Measurements from ENCODE around the gene PCSK4.

PCSK4 gene

GRCh38 chr19:1491849-1492170 is 1.7 kb upstream of the PCSK4 start:
- in situ Hi-C loops (cut with HindIII; ENCODE audit: low sequenced_read_pairs): no loop called here
- no peak for TF ChIP-seq CTCF (IDR thresholded peaks at IDR 0.05; ENCODE audit: low read depth, low read length, missing control alignments)
- no peak for DNase-seq (ENCODE audit: low read depth)
- no peak overlapping the region for H3K4me3 ChIP-seq (ENCODE audit: low read depth, low read length)

DNA sequence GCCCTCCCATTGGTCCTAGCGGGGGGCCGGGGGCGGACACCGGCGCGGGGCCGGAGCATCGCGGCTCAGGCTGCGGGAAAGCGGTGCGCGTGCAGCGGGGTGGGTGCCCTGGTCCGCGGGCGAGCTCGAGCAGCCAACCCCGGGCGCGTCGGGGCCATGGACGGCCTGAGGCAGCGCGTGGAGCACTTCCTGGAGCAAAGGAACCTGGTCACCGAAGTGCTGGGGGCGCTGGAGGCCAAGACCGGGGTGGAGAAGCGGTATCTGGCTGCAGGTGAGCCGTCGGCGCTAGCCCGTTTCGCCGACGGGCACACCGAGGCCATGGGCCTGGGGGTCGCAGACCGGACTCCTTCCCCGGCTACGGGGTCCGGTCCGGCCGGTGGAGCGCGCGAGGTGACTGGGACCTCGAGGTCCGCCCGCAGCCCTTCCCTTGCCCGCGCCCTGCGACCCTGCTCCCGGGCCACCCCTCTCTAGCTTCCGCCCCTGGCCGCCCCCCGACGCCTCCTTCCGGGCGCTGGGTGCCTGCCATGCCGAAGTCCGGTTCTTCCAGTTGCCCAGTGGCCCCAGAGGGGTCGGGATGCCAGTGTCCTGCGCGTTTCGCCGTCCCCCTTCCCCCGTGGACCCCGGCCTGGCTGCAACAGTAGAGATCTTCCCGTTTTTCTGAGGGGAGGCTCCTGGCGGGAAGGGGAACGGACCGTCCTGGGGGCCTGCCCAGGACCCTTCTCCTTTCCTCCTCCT is 1.1 kb upstream of the PCSK4 start, which contains the start of gene REEP6:
Gene REEP6, plus strand, starts transcription at position 68 of the 735 bp plus-strand sequence. Its CDS starts 89 bp downstream, at position 157.
- H3K4me3 ChIP-seq (ENCODE audit: low read depth, low read length): peak within 1 kb of the TSS; percentile 49
- DNase-seq (ENCODE audit: low read depth): no peak
- TF ChIP-seq CTCF (IDR thresholded peaks at IDR 0.05; ENCODE audit: low read depth, low read length, missing control alignments): no peak
- in situ Hi-C loops (cut with HindIII; ENCODE audit: low sequenced_read_pairs): no loop called here

- in situ Hi-C loops (cut with HindIII; ENCODE audit: low sequenced_read_pairs): no loop called here
- TF ChIP-seq CTCF (IDR thresholded peaks at IDR 0.05; ENCODE audit: low read depth, low read length, missing control alignments): no peak
- DNase-seq (ENCODE audit: low read depth): no peak
- peak overlapping the region; percentile 49 for H3K4me3 ChIP-seq (ENCODE audit: low read depth, low read length)
Observed at GRCh38 chr19:1489463-1490310, 463 bp downstream of the PCSK4 start.

GRCh38 chr19:1488282-1488601 is 1.9 kb downstream of the PCSK4 start:
- no peak for TF ChIP-seq CTCF (IDR thresholded peaks at IDR 0.05; ENCODE audit: low read depth, low read length, missing control alignments)
- no peak overlapping the region for H3K4me3 ChIP-seq (ENCODE audit: low read depth, low read length)
- in situ Hi-C loops (cut with HindIII; ENCODE audit: low sequenced_read_pairs): no loop called here
- DNase-seq (ENCODE audit: low read depth): no peak

DNA sequence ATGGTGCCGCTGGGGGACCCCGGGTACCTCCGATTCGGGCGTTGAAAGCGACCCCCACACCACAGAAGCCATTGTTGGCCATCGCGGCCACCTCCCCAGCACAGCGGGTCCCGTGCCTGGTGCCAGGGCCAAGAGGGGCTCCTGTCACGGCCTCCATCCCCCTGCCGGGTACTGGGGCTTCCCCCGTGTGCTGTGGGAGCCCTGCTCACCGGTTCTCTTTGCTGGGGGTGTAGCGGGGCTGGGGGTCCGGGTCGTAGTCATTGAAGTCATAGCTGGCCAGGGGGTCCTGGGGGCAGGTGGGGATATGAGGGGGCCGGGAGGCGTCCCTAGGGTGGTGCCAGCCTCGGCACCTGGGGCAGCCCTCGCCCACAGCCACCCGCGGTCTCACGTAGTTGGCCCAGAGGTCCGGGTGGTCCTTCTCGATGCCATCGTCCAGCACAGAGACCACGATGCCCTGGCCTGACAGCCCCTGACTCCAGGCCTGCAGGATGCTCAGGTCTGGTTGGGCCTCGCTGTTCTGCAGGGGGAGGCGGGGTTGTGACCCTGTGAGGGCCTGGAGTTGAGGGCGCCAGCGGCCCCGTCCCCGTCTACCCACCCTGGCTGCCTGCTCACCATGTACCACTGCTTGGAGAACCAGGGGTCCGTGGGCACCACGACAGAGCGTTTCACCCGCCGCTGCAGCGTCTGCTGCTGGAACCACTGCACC is 2.4 kb downstream of the PCSK4 start:
- no peak for TF ChIP-seq CTCF (IDR thresholded peaks at IDR 0.05; ENCODE audit: low read depth, low read length, missing control alignments)

DNA sequence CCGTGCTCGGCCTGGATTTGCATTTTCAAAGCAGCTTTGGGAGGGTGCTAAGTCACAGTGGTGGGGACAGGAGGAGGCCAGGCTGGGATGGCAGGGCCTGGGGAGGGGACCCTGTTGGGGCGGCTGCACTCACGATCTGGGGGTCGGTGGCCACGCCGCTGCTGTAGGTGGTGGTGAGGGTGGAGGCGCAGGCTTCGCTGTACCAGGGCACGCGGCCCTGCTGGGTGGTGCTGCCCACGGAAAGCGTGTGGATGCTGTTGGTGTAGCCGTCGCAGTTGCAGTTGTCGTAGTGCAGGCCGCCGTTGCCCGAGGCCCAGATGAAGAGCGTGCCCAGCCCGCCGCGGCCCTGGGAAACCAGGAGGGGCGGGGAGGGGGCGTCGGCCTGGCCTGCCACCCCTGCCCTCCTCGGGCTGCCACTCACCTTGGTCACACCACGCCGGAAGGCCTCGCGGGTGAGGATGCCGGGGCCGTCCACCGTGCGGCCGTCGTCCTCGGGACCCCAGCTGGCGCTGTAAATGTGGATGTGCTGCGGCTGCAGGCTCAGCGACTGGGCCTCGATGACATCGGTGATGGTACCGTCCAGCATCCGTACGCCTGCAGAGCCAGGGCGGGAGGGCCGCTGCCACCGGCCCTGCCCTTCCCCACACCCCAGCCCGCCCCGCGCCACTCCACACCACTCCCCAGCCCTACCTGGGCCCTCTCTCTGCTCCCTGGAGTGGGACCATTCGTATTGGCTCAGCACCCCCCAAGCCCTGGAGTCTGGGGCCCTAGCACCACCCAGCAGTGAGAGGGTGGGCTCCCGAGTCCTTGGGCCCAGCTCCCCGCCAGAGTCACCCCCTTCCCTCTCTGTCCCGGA is 3.2 kb downstream of the PCSK4 start:
- no peak overlapping the region for H3K4me3 ChIP-seq (ENCODE audit: low read depth, low read length)
- in situ Hi-C loops (cut with HindIII; ENCODE audit: low sequenced_read_pairs): no loop called here
- TF ChIP-seq CTCF (IDR thresholded peaks at IDR 0.05; ENCODE audit: low read depth, low read length, missing control alignments): no peak
- no peak for DNase-seq (ENCODE audit: low read depth)

More for the DNA sequence above, 2.4 kb downstream of the PCSK4 start:
- in situ Hi-C loops (cut with HindIII; ENCODE audit: low sequenced_read_pairs): no loop called here
- DNase-seq (ENCODE audit: low read depth): no peak
- H3K4me3 ChIP-seq (ENCODE audit: low read depth, low read length): no peak overlapping the region
